Testis (tissue), 3 donors: ENCODE results near the gene RHBDD3. TPM values are rescaled to one million over a fixed set of nuclear protein-coding genes. Genes with fewer than 3 reads are reported as not detected.
A peak's percentile ranks its signal among the peaks of the same experiment; 100 is the strongest.

ENCODE experiments used
- DNase-seq: peaks from one replicate; pipeline ENCODE4 v3.0.0-alpha.2; 2019
- H3K27ac ChIP-seq, 2 donors: fragments of 200-600 bp; sonication (generic); one replicate each; pipeline ENCODE4 v1.5.1; 2019
- H3K27me3 ChIP-seq: fragments of 200-600 bp; sonication (generic); one replicate; pipeline ENCODE4 v1.5.1; 2019
- H3K36me3 ChIP-seq: fragments of 200-600 bp; sonication (generic); one replicate; pipeline ENCODE4 v1.5.1; 2017; ENCODE audit warnings: low read depth; ENCODE audit errors: missing control alignments
- H3K4me1 ChIP-seq: fragments of 200-600 bp; sonication (generic); one replicate; pipeline ENCODE4 v1.5.1; 2019
- H3K4me3 ChIP-seq, 2 donors: fragments of 200-600 bp; sonication (generic); one replicate each; pipeline ENCODE4 v1.5.1; 2017 to 2019
- H3K9me3 ChIP-seq: fragments of 200-600 bp; sonication (generic); one replicate; pipeline ENCODE4 v1.5.1; 2017
- POLR2A ChIP-seq: fragments of 450-650 bp; IDR thresholded peaks from one replicate; pipeline ENCODE4 v1.6.1; 2017; ENCODE audit warnings: antibody characterized with exemption, mild to moderate bottlenecking, moderate library complexity
- WGBS, 2 donors: methylation state at CpG; one replicate each; pipeline ENCODE4 v1.1.5; 2018; 5-methylcytosine and 5-hydroxymethylcytosine counted together
- intact Hi-C: fragments of 100-400 bp; cut with DNase I; formaldehyde crosslinking; loops from one replicate; pipeline ENCODE4 v1.15.1; 2023; ENCODE audit warnings: low total_unique reads
- polyA plus RNA-seq: library from polyadenylated mRNA; stranded (reverse); fragments of 350-450 nt; fragmentation: Illumina TruSeq; extraction: RNeasy Lipid Tissue Mini Kit (QIAGEN cat#74804); gene quantifications from one replicate; pipeline ENCODE4 v1.2.3, GENCODE V29; 2014; ENCODE audit warnings: low read depth, low replicate concordance; ENCODE audit not compliant: insufficient read depth
- total RNA-seq, 2 donors: library from RNA; depleted of rRNA; stranded (reverse); fragments of >200 nt; gene quantifications; one replicate each; pipeline ENCODE4 v1.2.3, GENCODE V29; 2016
- TF ChIP-seq, protein P1 (sequence below), 3 experiments: fragments of 450-650 bp in 2 of 3; fragments of 200-600 bp in 1 of 3; sonication (generic) in 1 of 3; IDR thresholded peaks; one replicate each; pipeline ENCODE4 v1.5.1; 2016 to 2019; ENCODE audit warnings: antibody characterized with exemption in 3 of 3, mild to moderate bottlenecking in 2 of 3, moderate library complexity in 1 of 3

Gene RHBDD3
- total and polyA plus RNA-seq, 3 donors from 2014 or later: 55.1 to 99.2 (median 66.8) TPM

DNA sequence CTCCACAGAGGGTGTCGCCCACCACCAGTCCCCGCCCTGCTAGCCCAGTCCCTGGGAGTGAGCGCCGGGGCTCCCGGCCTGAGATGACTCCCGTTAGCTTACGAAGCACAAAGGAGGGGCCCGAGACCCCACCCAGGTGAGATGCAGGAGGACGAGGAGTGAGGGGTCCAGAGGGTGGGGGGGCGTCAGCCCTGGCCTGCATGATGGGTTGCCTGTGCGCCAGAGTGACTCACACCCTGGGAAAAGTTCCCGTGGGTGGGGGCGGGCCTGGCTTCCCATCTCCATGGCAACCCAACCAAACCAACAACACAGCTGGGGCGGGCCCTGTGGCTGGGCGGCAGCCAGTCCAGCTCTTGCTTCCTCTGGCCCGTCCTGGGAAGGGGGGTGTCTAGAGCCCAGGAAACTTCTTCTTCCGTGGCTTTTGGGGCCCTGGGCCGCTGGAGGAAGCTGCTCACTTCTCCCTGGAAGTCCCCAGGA, 43.1 kb upstream of the RHBDD3 start:
- intact Hi-C loops: no loop called here

DNA sequence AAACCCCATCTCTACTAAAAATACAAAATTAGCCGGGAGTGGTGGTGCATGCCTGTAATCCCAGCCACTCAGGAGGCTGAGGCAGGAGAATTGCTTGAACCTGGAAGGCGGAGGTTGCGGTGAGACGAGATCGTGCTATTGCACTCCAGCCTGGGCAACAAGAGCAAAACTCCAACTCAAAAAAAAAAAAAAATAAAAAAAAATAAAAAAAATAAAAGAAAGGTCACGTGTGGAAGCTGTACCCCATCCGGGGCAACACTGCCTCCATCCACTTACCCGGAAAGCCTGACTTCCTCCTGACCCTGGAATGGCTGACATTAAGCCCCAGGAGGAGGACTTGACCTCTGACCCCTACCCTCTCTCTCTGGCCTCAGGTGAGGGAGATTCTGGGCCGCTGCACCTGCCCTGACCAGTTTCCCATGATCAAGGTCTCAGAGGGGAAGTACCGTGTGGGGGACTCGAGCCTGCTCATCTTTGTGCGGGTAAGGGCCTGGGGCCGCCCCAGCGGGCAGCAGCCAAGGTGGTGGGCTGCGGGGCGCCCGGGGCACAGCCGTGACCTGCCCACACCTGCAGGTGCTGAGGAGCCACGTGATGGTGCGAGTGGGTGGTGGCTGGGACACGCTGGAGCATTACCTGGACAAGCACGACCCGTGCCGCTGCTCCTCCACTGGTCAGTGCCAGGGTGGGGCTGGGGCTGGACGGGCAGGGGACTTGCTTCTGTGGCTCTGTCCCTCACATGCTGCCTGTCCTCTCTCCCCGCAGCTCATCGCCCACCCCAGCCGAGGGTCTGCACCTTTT, 42.5 kb upstream of the RHBDD3 start:
- WGBS, 2 donors: 60 to 72% methylated on average over 10 to 28 of the region's 28 CpGs
- TF ChIP-seq, protein P1, sequence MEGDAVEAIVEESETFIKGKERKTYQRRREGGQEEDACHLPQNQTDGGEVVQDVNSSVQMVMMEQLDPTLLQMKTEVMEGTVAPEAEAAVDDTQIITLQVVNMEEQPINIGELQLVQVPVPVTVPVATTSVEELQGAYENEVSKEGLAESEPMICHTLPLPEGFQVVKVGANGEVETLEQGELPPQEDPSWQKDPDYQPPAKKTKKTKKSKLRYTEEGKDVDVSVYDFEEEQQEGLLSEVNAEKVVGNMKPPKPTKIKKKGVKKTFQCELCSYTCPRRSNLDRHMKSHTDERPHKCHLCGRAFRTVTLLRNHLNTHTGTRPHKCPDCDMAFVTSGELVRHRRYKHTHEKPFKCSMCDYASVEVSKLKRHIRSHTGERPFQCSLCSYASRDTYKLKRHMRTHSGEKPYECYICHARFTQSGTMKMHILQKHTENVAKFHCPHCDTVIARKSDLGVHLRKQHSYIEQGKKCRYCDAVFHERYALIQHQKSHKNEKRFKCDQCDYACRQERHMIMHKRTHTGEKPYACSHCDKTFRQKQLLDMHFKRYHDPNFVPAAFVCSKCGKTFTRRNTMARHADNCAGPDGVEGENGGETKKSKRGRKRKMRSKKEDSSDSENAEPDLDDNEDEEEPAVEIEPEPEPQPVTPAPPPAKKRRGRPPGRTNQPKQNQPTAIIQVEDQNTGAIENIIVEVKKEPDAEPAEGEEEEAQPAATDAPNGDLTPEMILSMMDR (IDR thresholded peaks at IDR 0.05): no peak
- TF ChIP-seq POLR2A: no peak
- no peak overlapping the region for H3K4me3 ChIP-seq
- intact Hi-C loops: no loop called here
- no peaks in the 10 kb centered on the region for H3K9me3 ChIP-seq
- no peaks in the 10 kb centered on the region for H3K27me3 ChIP-seq
- no peaks in the 10 kb centered on the region for H3K36me3 ChIP-seq
- peaks cover 64% of the 10 kb centered on the region for H3K4me1 ChIP-seq
- H3K27ac ChIP-seq: peak overlapping the region; percentile 55 to 64
- no peak for DNase-seq

More for the DNA sequence above, 43.1 kb upstream of the RHBDD3 start:
- Histone ChIP-seq H3K36me3 (no peaks in the 10 kb centered on the region), H3K27ac (peak overlapping the region; percentile 55 to 64), H3K4me3 (no peak overlapping the region), H3K4me1 (peaks cover 63% of the 10 kb centered on the region), H3K9me3 (no peaks in the 10 kb centered on the region), H3K27me3 (no peaks in the 10 kb centered on the region)
- TF ChIP-seq, protein P1 (IDR thresholded peaks at IDR 0.05): no peak
- no peak for TF ChIP-seq POLR2A
- 0 to 22% methylated on average over 1 to 16 of the region's 18 CpGs for WGBS, 2 donors
- DNase-seq: peak; percentile 96

DNA sequence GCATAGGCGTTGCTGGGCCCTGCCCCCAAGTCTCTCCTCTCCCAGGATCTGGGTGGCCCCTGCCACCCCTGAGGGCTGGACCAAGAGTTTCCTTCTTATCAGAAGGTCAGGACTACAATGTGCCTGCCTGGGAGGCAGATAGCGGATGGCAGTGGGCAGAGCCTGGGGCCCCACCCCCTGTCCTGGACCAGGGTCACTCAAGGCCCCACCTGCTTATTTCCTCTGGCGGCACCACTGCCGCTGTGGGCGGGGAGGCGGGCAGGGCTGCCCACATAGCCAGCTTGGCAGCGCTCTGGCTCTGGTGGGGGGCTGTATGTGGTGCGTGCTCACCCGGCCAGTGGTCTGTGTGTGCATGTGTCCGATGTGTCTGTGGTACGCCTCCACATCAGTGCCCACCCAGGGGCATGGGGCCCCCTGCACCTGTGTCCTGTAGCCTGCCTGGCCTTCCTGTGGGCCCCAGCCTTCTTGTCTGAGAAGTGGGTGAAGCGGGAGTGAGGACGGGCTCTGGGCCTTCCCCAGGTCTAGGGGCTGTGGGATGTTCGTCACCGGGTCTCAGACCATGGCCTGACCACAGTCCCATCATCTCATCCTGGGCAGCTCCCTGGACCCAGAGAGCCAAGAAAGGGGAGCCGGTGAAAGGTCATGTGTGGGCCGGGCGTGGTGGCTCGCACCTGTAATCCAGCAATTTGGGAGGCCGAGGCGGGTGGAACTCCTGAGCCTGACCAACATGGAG, 41.7 kb upstream of the RHBDD3 start:
- TF ChIP-seq, protein P1 (IDR thresholded peaks at IDR 0.05): no peak
- TF ChIP-seq POLR2A: no peak
- H3K27ac ChIP-seq: peak overlapping the region in 1 of 2 donors; percentile 59
- H3K4me1 ChIP-seq: peaks cover 61% of the 10 kb centered on the region
- H3K36me3 ChIP-seq: no peaks in the 10 kb centered on the region
- H3K4me3 ChIP-seq: no peak overlapping the region
- peak; percentile 93 for DNase-seq
- H3K9me3 ChIP-seq: no peaks in the 10 kb centered on the region
- 70 to 87% methylated on average over 12 to 21 of the region's 21 CpGs for WGBS, 2 donors
- intact Hi-C loops: no loop called here
- no peaks in the 10 kb centered on the region for H3K27me3 ChIP-seq

DNA sequence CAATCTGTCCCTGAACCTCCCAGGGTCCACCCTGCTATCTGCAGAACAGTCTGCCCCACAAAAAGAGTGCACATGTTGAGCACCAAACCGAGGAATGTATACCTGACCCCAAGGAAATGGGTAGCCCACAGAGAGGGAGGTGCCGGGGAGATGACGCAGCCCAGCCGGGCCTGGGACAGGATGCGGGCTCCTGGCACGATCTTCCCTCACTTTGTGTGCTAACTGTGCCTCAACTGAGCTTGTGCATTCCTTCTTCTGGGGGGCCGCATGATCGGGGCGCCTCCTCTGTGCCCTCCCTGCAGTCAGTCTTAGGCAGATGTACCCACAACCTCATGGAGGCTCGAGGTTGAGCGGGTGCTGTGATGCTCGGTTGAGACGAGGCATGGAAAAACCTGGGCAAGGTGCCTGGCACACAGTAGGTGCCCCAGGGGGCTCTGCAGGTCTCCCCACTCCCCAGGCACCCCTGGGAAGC, 41.0 kb upstream of the RHBDD3 start:
- Histone ChIP-seq H3K4me3 (peak overlapping the region in 1 of 2 donors; percentile 88), H3K27me3 (no peaks in the 10 kb centered on the region), H3K36me3 (no peaks in the 10 kb centered on the region), H3K9me3 (no peaks in the 10 kb centered on the region), H3K27ac (peak overlapping the region in 1 of 2 donors; percentile 54), H3K4me1 (peaks cover 54% of the 10 kb centered on the region)
- no peak for DNase-seq
- TF ChIP-seq POLR2A: no peak
- TF ChIP-seq, protein P1 (IDR thresholded peaks at IDR 0.05): no peak
- WGBS, 2 donors: 38% methylated on average over 4 to 13 of the region's 13 CpGs
- intact Hi-C loops: no loop called here
